Activated CD8-positive, alpha-beta T cell treated with anti-CD3 and anti-CD28 coated beads for 36 hours (primary cell): ENCODE data around the gene UBE2H. TPM values are rescaled to one million over a fixed set of nuclear protein-coding genes. Genes with fewer than 3 reads are reported as not detected.

Source experiments
- ATAC-seq: fragments of 200-7000 bp; cut with Tn5 transposase; one replicate; pipeline ENCODE4 v1.10.0; 2021; ENCODE audit warnings: mild to moderate bottlenecking, moderate library complexity
- CTCF ChIA-PET: fragments of 350-600 bp; sonication (Branson Sonifier 250); formaldehyde crosslinking; loops from one replicate; lab custom pipeline; 2021; ENCODE audit warnings: antibody characterized with exemption; lab: Charles Lee
- POLR2A ChIA-PET: fragments of 350-600 bp; sonication (Branson Sonifier 250); formaldehyde crosslinking; loops from one replicate; lab custom pipeline; 2021; ENCODE audit warnings: antibody characterized with exemption; lab: Charles Lee
- DNase-seq: peaks from one replicate; pipeline ENCODE4 v3.0.0-alpha.2; 2020
- H3K27ac Mint-ChIP-seq: one replicate; pipeline ENCODE4 v1.8.0; 2021; ENCODE audit warnings: mild to moderate bottlenecking, mixed read lengths
- H3K27me3 Mint-ChIP-seq: one replicate; pipeline ENCODE4 v1.8.0; 2021; ENCODE audit warnings: mixed read lengths
- H3K36me3 Mint-ChIP-seq: one replicate; pipeline ENCODE4 v1.8.0; 2021; ENCODE audit warnings: low read depth, mixed read lengths
- H3K4me1 Mint-ChIP-seq: one replicate; pipeline ENCODE4 v1.8.0; 2021; ENCODE audit warnings: low read depth, mixed read lengths
- H3K4me3 Mint-ChIP-seq: one replicate; pipeline ENCODE4 v1.8.0; 2021; ENCODE audit warnings: mild to moderate bottlenecking, moderate library complexity, mixed read lengths
- H3K9me3 Mint-ChIP-seq: one replicate; pipeline ENCODE4 v1.8.0; 2021; ENCODE audit warnings: mixed read lengths
- CTCF ChIP-seq: fragments of 200-600 bp; IDR thresholded peaks from one replicate; pipeline ENCODE4 v1.8.0; 2022; ENCODE audit warnings: antibody characterized with exemption, mild to moderate bottlenecking
- intact Hi-C: fragments of 100-400 bp; cut with micrococcal nuclease; formaldehyde crosslinking; loops from one replicate; pipeline ENCODE4 v1.10.0; 2022
- total RNA-seq, 2 experiments: library from RNA; stranded (reverse); gene quantifications; one replicate each; pipeline ENCODE4 v1.2.3, GENCODE V29; 2021

Gene UBE2H
- total RNA-seq, 2 experiments from 2014 or later = 22.4 to 22.6 TPM

GRCh38 chr7:129816742-129817141 lies 136.0 kb downstream of the UBE2H start:
- H3K27me3 Mint-ChIP-seq = peaks cover 2% of the 10 kb centered on the region
- no peaks in the 10 kb centered on the region for H3K36me3 Mint-ChIP-seq
- POLR2A ChIA-PET = no interaction called here
- CTCF ChIA-PET = interaction anchor here (0.8 kb wide), 1 partner anchor 13 kb away, joined by 6 read pairs; no protein-coding TSS in a partner anchor
- TF ChIP-seq CTCF = no peak
- H3K4me1 Mint-ChIP-seq = no peaks in the 10 kb centered on the region
- H3K27ac Mint-ChIP-seq = no peak overlapping the region
- no peak overlapping the region for H3K4me3 Mint-ChIP-seq
- H3K9me3 Mint-ChIP-seq = peaks cover 12% of the 10 kb centered on the region
- no peak for ATAC-seq
- no peak for DNase-seq
- intact Hi-C loops = no loop called here

GRCh38 chr7:129807863-129808262 lies 144.9 kb downstream of the UBE2H start:
- H3K36me3 Mint-ChIP-seq = no peaks in the 10 kb centered on the region
- no peak for DNase-seq
- ATAC-seq = no peak
- no peaks in the 10 kb centered on the region for H3K9me3 Mint-ChIP-seq
- ChIA-PET POLR2A (no interaction called here), CTCF (interaction anchor here (1.0 to 1.2 kb wide), 2 partner anchors 17 to 440 kb away, joined by 3 read pairs; no protein-coding TSS in a partner anchor)
- H3K27me3 Mint-ChIP-seq = no peaks in the 10 kb centered on the region
- H3K27ac Mint-ChIP-seq = no peak overlapping the region
- H3K4me3 Mint-ChIP-seq = no peak overlapping the region
- H3K4me1 Mint-ChIP-seq = no peaks in the 10 kb centered on the region
- intact Hi-C loops = no loop called here
- TF ChIP-seq CTCF = no peak

- Mint-ChIP-seq H3K4me1 (no peaks in the 10 kb centered on the region), H3K4me3 (no peak overlapping the region), H3K36me3 (no peaks in the 10 kb centered on the region), H3K27me3 (no peaks in the 10 kb centered on the region), H3K27ac (no peak overlapping the region), H3K9me3 (no peaks in the 10 kb centered on the region)
- TF ChIP-seq CTCF = no peak
- intact Hi-C loops = no loop called here
- DNase-seq (no peak), ATAC-seq (no peak)
- ChIA-PET CTCF (no interaction called here), POLR2A (no interaction called here)
Measured at GRCh38 chr7:129804890-129805719, 147.7 kb downstream of the UBE2H start.

GRCh38 chr7:129804111-129804889 lies 148.5 kb downstream of the UBE2H start:
- H3K4me3 Mint-ChIP-seq = no peak overlapping the region
- no peak overlapping the region for H3K27ac Mint-ChIP-seq
- DNase-seq (no peak), ATAC-seq (no peak)
- POLR2A ChIA-PET = no interaction called here
- no peak for TF ChIP-seq CTCF
- H3K36me3 Mint-ChIP-seq = no peaks in the 10 kb centered on the region
- H3K27me3 Mint-ChIP-seq = no peaks in the 10 kb centered on the region
- H3K9me3 Mint-ChIP-seq = no peaks in the 10 kb centered on the region
- CTCF ChIA-PET = no interaction called here
- intact Hi-C loops = no loop called here
- H3K4me1 Mint-ChIP-seq = no peaks in the 10 kb centered on the region
